GM10266 (cell line): ENCODE data around the gene RAD51D.

Experiments
- DNase-seq: peaks from one replicate; pipeline ENCODE4 v3.0.0; 2012; ENCODE audit errors: extremely low spot score
- CTCF ChIP-seq: IDR thresholded peaks from 2 replicates; pipeline ENCODE4 v1.5.1; 2012; ENCODE audit warnings: mild to moderate bottlenecking, low read depth; ENCODE audit not compliant: control insufficient read depth, insufficient read depth; ENCODE audit errors: missing control alignments

Gene RAD51D

GRCh38 chr17:35149941-35150340 lies 30.3 kb upstream of the RAD51D start:
- no peak for TF ChIP-seq CTCF
- no peak for DNase-seq

GRCh38 chr17:35148144-35148543 lies 28.5 kb upstream of the RAD51D start:
- no peak for TF ChIP-seq CTCF
- DNase-seq, result no peak

GRCh38 chr17:35147375-35147905 lies 27.8 kb upstream of the RAD51D start, which contains the start of gene UNC45B:
TSS of gene UNC45B (plus strand) at chr17:35147817. CDS start at chr17:35148264, 447 bp downstream.
- DNase-seq, result no peak
- TF ChIP-seq CTCF, result no peak

- no peak for TF ChIP-seq CTCF
- no peak for DNase-seq
These were observed 26.7 kb upstream of the RAD51D start for GRCh38 chr17:35146214-35146833.

- no peak for DNase-seq
- no peak for TF ChIP-seq CTCF
These were observed 25.2 kb upstream of the RAD51D start for GRCh38 chr17:35144840-35145239.

GRCh38 chr17:35142467-35142796 lies 22.8 kb upstream of the RAD51D start:
- TF ChIP-seq CTCF, result no peak
- DNase-seq, result no peak

GRCh38 chr17:35141681-35142466 lies 22.2 kb upstream of the RAD51D start, which contains the start of gene NLE1:
TSS of gene NLE1 (minus strand) at chr17:35142303. CDS start at chr17:35142275, 28 bp downstream.
- DNase-seq, result peak; percentile 93
- peak; percentile 94 for TF ChIP-seq CTCF
